ENCODE results near the gene CHPF. TPM values are rescaled to one million over a fixed set of nuclear protein-coding genes. Genes with fewer than 3 reads are reported as not detected.

The CHPF gene
- total RNA-seq, 1 experiment from 2014 or later: 53.9 TPM

DNA sequence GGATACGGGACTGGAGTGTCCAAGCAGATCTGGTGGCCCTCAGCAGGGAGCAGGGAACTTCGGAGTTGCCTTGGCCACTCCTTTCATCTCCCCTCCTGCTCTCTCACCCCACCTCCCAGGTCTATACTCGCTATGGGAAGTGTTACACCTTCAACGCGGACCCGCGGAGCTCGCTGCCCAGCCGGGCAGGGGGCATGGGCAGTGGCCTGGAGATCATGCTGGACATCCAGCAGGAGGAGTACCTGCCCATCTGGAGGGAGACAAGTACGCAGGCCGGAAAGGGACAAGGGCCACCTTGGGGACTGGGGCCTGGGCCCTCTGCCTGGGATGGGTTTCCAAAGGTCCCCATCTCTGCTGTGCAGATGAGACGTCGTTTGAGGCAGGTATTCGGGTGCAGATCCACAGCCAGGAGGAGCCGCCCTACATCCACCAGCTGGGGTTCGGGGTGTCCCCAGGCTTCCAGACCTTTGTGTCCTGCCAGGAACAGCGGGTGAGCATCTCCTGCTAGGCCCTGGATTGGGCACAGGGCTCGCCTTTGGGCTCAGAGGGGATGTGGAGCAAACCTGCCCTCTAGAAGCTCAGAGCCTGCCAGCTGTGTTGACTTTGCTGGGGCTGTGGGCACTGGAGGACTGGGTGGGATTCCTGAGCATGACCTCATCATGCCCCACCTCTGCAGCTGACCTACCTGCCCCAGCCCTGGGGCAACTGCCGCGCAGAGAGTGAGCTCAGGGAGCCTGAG lies 11.8 kb downstream of the CHPF start:
- no peak for DNase-seq (ENCODE audit: low spot score)

DNA sequence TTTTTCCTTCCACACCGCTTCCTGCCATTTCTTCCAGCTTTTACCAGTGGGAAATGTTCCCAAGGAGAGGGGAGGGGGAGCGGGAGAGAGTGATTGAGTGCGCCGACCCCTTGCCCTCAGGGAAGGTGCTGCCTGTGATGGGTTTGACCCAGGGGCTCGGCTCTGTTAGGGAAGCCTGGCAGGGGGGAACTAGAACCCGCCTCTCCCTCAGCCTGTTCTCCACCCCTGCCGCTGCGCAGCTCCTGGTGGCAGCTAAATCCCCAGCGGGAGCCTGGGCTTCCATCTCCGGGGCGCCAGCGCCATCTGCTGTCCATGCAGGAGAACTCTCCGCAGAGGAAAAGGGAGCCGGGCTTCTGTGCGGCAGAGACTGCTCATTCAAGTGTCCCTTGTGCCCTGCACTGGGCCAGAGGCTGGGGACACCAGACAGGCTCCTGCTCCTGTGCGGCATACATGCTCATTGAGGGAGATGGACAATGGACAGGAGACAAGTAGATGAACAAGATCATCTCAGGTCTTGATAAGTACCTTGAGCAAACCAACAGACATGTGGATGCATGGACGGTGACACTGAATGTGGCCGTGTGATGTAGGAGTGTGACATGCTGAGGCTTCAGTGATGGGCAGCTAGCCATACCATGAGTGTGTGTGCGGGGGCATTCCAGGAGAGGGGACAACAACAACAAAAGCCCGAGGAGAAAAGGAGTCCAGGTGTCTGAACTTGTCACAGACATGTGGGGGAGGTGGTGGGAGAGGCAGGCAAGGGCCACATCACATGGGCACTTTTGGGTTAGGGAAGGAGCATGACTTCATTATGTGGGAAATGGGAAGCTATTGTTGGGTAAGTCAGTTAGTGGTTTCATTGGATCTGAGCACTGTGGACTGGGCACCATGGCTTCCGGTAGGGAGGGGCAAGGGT lies 13.3 kb downstream of the CHPF start:
- DNase-seq (ENCODE audit: low spot score): peak; percentile 72

GRCh38 chr2:219527472-219527871 lies 16.1 kb downstream of the CHPF start:
- no peak for DNase-seq (ENCODE audit: low spot score)

- no peak for DNase-seq (ENCODE audit: low spot score)
Observed at GRCh38 chr2:219527076-219527394, 16.6 kb downstream of the CHPF start.

GRCh38 chr2:219526320-219527075 lies 17.1 kb downstream of the CHPF start:
- DNase-seq (ENCODE audit: low spot score): no peak

DNA sequence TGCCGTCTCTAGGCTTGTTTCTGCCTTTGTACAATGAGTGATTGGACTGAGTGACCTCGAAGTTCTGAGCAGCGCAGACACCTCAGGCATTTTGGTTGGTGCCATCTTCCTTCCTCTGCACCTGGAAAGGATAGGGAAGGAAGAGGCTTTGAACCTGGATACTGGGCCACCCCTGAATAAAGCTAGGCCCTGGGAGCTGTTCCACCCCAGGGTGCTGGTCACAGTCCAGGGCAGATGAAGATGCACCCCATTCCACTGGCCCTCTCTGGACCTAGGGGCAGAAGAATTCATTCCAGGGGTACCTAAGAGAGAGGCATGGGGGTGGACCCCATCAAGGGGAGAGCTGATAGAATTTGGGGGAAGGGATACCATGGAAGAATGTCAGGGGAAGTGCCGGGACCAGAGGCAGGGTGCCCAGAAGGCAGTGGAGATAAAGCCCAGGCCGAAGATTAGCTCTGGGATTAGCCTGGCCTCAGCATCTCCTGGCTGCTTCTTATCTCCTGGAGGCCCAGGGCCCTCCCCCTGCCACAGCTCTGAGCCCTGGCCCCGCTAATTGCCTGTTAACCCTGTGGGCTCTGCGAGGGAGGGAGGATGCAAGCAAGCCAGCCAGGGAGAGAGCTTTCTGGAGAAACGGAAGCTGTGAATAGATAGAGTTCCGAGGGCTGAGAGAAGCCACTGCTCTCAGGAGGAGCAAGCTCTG lies 17.9 kb downstream of the CHPF start:
- no peak for DNase-seq (ENCODE audit: low spot score)

GRCh38 chr2:219524817-219525216 lies 18.8 kb downstream of the CHPF start:
- DNase-seq (ENCODE audit: low spot score): no peak

GRCh38 chr2:219523031-219523671 lies 20.5 kb downstream of the CHPF start:
- no peak for DNase-seq (ENCODE audit: low spot score)

GRCh38 chr2:219522111-219523030 lies 21.2 kb downstream of the CHPF start:
- peak; percentile 34 for DNase-seq (ENCODE audit: low spot score)

GRCh38 chr2:219521066-219521880 lies 22.3 kb downstream of the CHPF start:
- DNase-seq (ENCODE audit: low spot score): peak; percentile 52

DNA sequence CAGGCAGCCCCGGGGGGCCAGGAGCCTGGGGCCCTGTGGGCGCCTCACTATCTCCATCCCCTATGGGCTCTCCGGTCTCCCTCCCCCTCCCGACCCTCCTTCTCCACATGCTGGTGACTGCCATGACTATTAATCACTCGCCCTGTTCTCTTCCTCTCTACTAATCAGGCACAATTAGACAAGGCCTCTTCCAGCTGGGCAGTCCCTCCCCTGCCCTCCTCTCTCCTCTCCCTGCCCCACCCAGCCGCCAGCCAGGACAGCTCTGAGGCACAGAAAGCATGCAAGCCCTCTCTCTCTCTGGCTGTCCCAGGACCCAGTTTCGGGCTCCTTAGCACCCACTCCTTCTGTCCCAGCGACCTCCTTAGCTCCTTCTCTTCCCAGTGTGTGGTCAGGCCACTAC lies 23.5 kb downstream of the CHPF start:
- no peak for DNase-seq (ENCODE audit: low spot score)

GRCh38 chr2:219519526-219519916 lies 24.1 kb downstream of the CHPF start:
- DNase-seq (ENCODE audit: low spot score): no peak

DNA sequence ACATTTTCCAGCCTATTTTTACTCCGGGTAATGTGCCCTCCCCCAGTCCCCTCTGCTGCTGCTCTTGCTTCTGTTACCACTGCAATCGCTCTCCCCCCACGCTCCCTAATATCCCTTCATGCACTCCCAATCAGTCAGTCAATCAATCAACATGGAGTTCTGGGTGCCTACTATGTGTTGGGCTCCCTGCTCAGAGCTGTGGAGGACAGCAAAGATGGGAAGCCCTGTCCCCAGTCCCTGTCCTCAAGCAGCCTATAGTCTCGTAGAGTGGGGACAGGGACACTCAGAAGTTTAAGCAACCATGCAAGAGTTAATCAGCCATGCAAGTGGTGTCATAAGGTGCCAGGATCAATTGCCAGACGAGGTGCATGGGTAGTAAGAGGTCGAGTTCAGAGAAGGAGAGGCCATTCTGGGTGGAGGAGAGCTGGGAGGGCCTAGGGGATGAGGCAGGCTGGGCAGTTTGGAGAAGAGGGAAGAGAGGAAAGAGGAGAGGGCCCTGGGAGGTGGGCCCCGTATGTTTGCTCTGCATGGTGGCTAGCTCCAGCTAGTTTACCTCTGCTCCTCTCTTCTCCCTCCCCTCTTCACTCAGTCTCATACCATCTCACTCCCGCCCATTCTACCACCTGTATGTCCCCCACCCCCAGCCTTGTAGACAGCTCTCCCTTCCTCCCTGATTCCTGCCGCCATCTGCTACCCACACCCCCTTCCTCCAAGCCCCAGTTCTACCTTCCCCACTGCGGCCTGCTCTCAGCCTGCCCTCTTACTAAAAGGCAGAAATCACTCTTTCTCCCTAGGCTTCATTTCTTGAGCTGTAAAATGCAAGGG lies 25.4 kb downstream of the CHPF start:
- DNase-seq (ENCODE audit: low spot score): no peak

- DNase-seq (ENCODE audit: low spot score): no peak
Observed at GRCh38 chr2:219516888-219517287, 26.7 kb downstream of the CHPF start.

DNA sequence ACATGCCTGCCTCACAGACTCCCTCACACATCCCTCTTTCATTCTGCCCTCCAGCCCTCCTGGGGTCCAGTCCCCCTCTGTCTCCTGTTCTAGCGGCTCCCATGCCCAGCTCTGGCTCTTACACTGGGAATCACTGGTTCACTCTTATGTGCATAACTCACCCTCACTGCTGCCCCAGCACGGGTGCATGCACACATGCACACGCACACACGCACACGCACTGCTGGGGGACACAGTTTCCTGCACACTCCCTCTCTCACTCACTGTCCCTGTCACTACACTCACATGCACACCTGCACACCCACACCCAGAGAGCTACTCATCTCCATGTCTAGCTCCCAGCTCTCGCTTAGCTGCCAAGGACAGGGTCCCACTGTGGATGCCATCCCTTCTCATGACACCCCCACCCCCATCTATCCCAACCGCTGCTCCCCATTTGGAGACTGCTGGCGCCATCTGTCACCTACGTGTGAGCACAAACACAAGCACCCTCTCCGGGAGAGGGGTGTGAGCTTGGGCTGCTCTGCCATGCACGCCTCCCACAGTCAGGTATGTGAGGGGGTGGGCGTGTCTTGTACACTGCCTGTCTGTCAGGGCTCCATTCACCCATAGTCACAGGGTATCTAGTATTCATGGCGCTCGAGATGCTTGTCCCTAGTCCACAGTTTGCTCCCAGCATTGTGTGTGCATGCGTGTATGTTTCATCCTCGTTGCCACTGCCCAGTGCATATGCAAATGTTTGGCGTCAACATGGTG lies 27.6 kb downstream of the CHPF start:
- no peak for DNase-seq (ENCODE audit: low spot score)

GRCh38 chr2:219514836-219515235 lies 28.8 kb downstream of the CHPF start:
- DNase-seq (ENCODE audit: low spot score): no peak

DNA sequence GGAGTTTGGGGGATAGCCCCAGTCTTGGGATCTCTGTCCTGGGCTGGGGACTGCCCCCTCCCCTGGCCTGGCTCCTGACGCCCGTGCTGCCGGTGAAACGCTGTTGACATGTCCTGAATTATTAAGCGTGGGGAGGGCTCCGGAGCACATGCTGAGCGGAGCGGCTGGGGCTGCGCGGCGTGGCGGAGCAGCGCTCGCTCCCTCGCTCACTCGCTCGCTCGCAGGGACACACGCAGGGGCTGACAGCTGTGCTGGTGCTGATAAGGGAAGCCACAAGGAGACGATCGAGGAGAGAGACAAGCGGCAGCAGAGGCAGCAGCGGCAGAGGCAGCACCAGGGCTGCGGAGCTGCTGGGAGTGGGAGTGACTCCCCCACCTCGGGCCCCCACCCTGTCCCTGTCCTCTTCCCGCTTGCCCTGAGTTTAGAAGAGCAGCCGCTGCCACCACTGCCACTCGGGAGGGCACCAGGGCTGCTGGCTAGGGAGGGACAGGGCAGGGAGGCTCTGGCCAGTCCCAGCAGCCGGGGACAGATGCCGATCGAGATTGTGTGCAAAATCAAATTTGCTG lies 29.3 kb downstream of the CHPF start, which contains the start of gene ASIC4:
Gene ASIC4, plus strand, starts transcription at position 287 of the 566 bp plus-strand sequence. Its CDS starts 243 bp downstream, at position 530.
- no peak for DNase-seq (ENCODE audit: low spot score)

Measured in H4 (cell line).